GM18499 (cell line): ENCODE results near the gene WWOX.

ENCODE experiments used
- ATAC-seq: cut with Tn5 transposase; IDR thresholded peaks from one replicate; pipeline ENCODE4 v1.9.1; 2021; ENCODE audit warnings: moderate number of reproducible peaks; ENCODE audit not compliant: insufficient read depth, unreplicated experiment

Gene WWOX

GRCh38 chr16:78821335-78821734 lies 721.9 kb downstream of the WWOX start:
- no peak for ATAC-seq

GRCh38 chr16:78822509-78822908 lies 723.1 kb downstream of the WWOX start:
- no peak for ATAC-seq

GRCh38 chr16:78823027-78823426 lies 723.6 kb downstream of the WWOX start:
- no peak for ATAC-seq

GRCh38 chr16:78829280-78829679 lies 729.8 kb downstream of the WWOX start:
- ATAC-seq = no peak

GRCh38 chr16:78830599-78830998 lies 731.1 kb downstream of the WWOX start:
- ATAC-seq = no peak

GRCh38 chr16:78832100-78832499 lies 732.6 kb downstream of the WWOX start:
- ATAC-seq = no peak

GRCh38 chr16:78836802-78837491 lies 737.5 kb downstream of the WWOX start:
- ATAC-seq = no peak

GRCh38 chr16:78837706-78838105 lies 738.3 kb downstream of the WWOX start:
- no peak for ATAC-seq

GRCh38 chr16:78838276-78838675 lies 738.8 kb downstream of the WWOX start:
- ATAC-seq = no peak

- ATAC-seq = no peak
Observed at GRCh38 chr16:78842950-78843349, 743.5 kb downstream of the WWOX start.

GRCh38 chr16:78843978-78844377 lies 744.5 kb downstream of the WWOX start:
- ATAC-seq = no peak

GRCh38 chr16:78844682-78845081 lies 745.2 kb downstream of the WWOX start:
- no peak for ATAC-seq

- ATAC-seq = no peak
Observed at GRCh38 chr16:78851266-78851665, 751.8 kb downstream of the WWOX start.

- ATAC-seq = no peak
Observed at GRCh38 chr16:78852081-78852635, 752.7 kb downstream of the WWOX start.

- ATAC-seq = no peak
Observed at GRCh38 chr16:78862022-78862421, 762.6 kb downstream of the WWOX start.

GRCh38 chr16:78866521-78866920 lies 767.1 kb downstream of the WWOX start:
- ATAC-seq = no peak

GRCh38 chr16:78869492-78869891 lies 770.0 kb downstream of the WWOX start:
- ATAC-seq = no peak

- no peak for ATAC-seq
Observed at GRCh38 chr16:78871241-78871640, 771.8 kb downstream of the WWOX start.

GRCh38 chr16:78876671-78877070 lies 777.2 kb downstream of the WWOX start:
- no peak for ATAC-seq

- no peak for ATAC-seq
Observed at GRCh38 chr16:78877114-78877655, 777.7 kb downstream of the WWOX start.

GRCh38 chr16:78878570-78878969 lies 779.1 kb downstream of the WWOX start:
- ATAC-seq = no peak

- no peak for ATAC-seq
Observed at GRCh38 chr16:78879011-78879410, 779.6 kb downstream of the WWOX start.
